Measurements from ENCODE around the gene P2RX6. TPM values are rescaled to one million over a fixed set of nuclear protein-coding genes. Genes with fewer than 3 reads are reported as not detected.

P2RX6 gene
- total RNA-seq, 4 donors from 2014 or later: 0.35 to 0.47 (median 0.40) TPM; not detected in 1

- Histone ChIP-seq H3K27ac (no peak overlapping the region), H3K4me1 (peaks cover 0 to 21% (median 11%) of the 10 kb centered on the region in 3 donors), H3K4me3 (no peak overlapping the region), H3K9me3 (no peaks in the 10 kb centered on the region), H3K36me3 (no peaks in the 10 kb centered on the region), H3K27me3 (no peaks in the 10 kb centered on the region)
- WGBS, 2 donors (ENCODE audit: low coverage in 1 of 2): 93 to 100% methylated on average over 1 to 3 of the region's 15 CpGs
- TF ChIP-seq CTCF (IDR thresholded peaks at IDR 0.05) (no peak), EP300 (IDR thresholded peaks at IDR 0.05) (no peak), POLR2AphosphoS5 (IDR thresholded peaks at IDR 0.05) (no peak), POLR2A (IDR thresholded peaks at IDR 0.05) (no peak)
- no peak for ATAC-seq
Observed at GRCh38 chr22:21043860-21044535, 29.0 kb downstream of the P2RX6 start.

- peak overlapping the region in 1 of 4 donors; percentile 34 for H3K27ac ChIP-seq
- WGBS, 2 donors (ENCODE audit: low coverage in 1 of 2): 5 to 40% methylated on average over 1 to 7 of the region's 15 CpGs
- no peaks in the 10 kb centered on the region for H3K36me3 ChIP-seq
- no peaks in the 10 kb centered on the region for H3K9me3 ChIP-seq
- TF ChIP-seq POLR2AphosphoS5 (IDR thresholded peaks at IDR 0.05): no peak
- no peak for TF ChIP-seq POLR2A (IDR thresholded peaks at IDR 0.05)
- TF ChIP-seq EP300 (IDR thresholded peaks at IDR 0.05): no peak
- no peak for TF ChIP-seq CTCF (IDR thresholded peaks at IDR 0.05)
- H3K4me1 ChIP-seq: peaks cover 0 to 21% (median 11%) of the 10 kb centered on the region in 3 donors
- no peak for ATAC-seq
- no peaks in the 10 kb centered on the region for H3K27me3 ChIP-seq
- H3K4me3 ChIP-seq: peak overlapping the region; percentile 25 to 54
Observed at GRCh38 chr22:21044931-21045584, 30.1 kb downstream of the P2RX6 start.

- ATAC-seq: peak; percentile 97
- 0% methylated on average over 3 of the region's 47 CpGs; no CpG with 5 or more reads in 1 of the 2 donors for WGBS, 2 donors (ENCODE audit: low coverage in 1 of 2)
- H3K27ac ChIP-seq: peak within 1 kb of the TSS in 1 of 4 donors; percentile 34
Observed at GRCh38 chr22:21045585-21046294, 30.8 kb downstream of the P2RX6 start, which contains the start of gene LRRC74B. TSS of gene LRRC74B (plus strand) at chr22:21045946. CDS start at chr22:21045987, 41 bp downstream.

GRCh38 chr22:21047035-21047661 lies 32.2 kb downstream of the P2RX6 start:
- no peak for ATAC-seq
- Histone ChIP-seq H3K27ac (no peak overlapping the region), H3K9me3 (no peaks in the 10 kb centered on the region), H3K36me3 (no peaks in the 10 kb centered on the region), H3K4me3 (no peak overlapping the region), H3K27me3 (no peaks in the 10 kb centered on the region), H3K4me1 (peaks cover 0 to 21% (median 11%) of the 10 kb centered on the region in 3 donors)
- TF ChIP-seq CTCF (IDR thresholded peaks at IDR 0.05): no peak
- TF ChIP-seq POLR2A (IDR thresholded peaks at IDR 0.05): no peak
- no peak for TF ChIP-seq EP300 (IDR thresholded peaks at IDR 0.05)
- TF ChIP-seq POLR2AphosphoS5 (IDR thresholded peaks at IDR 0.05): no peak
- WGBS, 2 donors (ENCODE audit: low coverage in 1 of 2): 100% methylated on average over 2 of the region's 14 CpGs; no CpG with 5 or more reads in 1 of the 2 donors

More at GRCh38 chr22:21045585-21046294, 30.8 kb downstream of the P2RX6 start, which contains the start of gene LRRC74B:
- Histone ChIP-seq H3K4me3 (peak within 1 kb of the TSS; percentile 25 to 54), H3K9me3 (no peaks in the 10 kb centered on the region), H3K36me3 (no peaks in the 10 kb centered on the region), H3K27me3 (no peaks in the 10 kb centered on the region), H3K4me1 (peaks cover 0 to 21% (median 11%) of the 10 kb centered on the region in 3 donors)
- TF ChIP-seq POLR2AphosphoS5 (IDR thresholded peaks at IDR 0.05) (no peak), EP300 (IDR thresholded peaks at IDR 0.05) (no peak), POLR2A (IDR thresholded peaks at IDR 0.05) (no peak), CTCF (IDR thresholded peaks at IDR 0.05) (no peak)
